GM12892 (cell line): ENCODE measurements around the gene TMEM154.

Source experiments
- POLR2A ChIP-seq: IDR thresholded peaks from 2 replicates; pipeline ENCODE4 v1.6.1; 2011; ENCODE audit warnings: low read depth, low read length, control low read depth
- POLR2AphosphoS5 ChIP-seq: IDR thresholded peaks from 2 replicates; pipeline ENCODE4 v1.6.1; 2011; ENCODE audit warnings: low read depth, low read length, control low read depth

GRCh38 chr4:152591396-152591795 is 88.4 kb downstream of the TMEM154 start:
- TF ChIP-seq POLR2A (no peak), POLR2AphosphoS5 (no peak)
